GM18520 (cell line): ENCODE results near the gene ITIH4.

Experiments
- ATAC-seq: cut with Tn5 transposase; IDR thresholded peaks from one replicate; pipeline ENCODE4 v1.9.1; 2021; ENCODE audit not compliant: unreplicated experiment

ITIH4 gene

GRCh38 chr3:52834871-52835501 is 4.5 kb upstream of the ITIH4 start, which contains the start of gene MUSTN1:
Gene MUSTN1, minus strand, starts transcription at chr3:52835019. Its CDS starts 71 bp downstream, at chr3:52834948.
- ATAC-seq, result no peak

GRCh38 chr3:52833202-52833601 is 2.7 kb upstream of the ITIH4 start:
- ATAC-seq, result no peak

- no peak for ATAC-seq
Measured at GRCh38 chr3:52831500-52832301, 1.2 kb upstream of the ITIH4 start.

DNA sequence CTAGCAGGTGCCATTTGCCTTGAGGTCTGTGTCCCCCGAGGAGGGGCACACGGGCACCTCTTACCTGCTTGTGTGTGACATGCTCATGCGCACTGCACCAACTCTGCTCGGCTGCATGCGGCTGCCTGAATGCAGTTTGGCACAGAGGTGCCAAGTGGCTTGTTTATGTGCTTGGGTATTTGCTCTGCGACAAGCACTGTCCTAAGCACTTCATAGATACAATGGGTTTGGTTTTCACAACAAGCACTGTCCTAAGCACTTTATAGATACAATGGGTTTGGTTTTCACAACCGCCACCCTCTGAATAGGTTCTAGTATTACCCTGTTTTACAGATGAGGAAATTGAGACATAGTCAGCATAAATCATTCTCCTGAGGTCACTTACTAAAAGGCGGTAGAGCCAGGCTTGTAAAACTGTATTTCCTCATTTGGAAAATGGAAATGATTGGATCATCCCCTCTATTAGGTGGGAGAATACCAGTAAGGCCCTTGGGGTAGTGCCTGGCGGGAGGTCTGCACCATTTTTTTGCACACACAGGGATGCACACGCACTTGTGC is 487 bp downstream of the ITIH4 start:
- no peak for ATAC-seq

DNA sequence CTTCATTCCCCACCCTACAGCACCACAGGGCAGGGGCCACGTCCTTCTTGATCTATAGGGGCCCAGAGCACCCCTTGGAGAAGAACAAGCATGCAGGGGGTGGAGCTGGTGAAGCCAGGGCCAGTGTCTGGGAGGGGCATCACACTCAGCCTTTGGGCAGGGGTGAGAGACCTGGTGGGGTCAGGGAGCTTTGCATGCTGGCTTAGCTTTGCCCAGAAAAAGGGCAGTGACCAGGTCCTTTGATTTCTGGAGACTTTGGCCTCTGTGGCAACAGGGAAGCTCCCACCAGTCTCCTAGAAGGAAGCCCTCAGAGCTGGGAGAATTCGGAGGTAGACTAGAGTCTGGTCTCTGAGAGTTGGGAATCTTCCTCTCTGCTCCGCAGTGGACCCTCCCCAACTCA is 990 bp downstream of the ITIH4 start:
- ATAC-seq, result no peak

GRCh38 chr3:52827866-52828376 is 2.6 kb downstream of the ITIH4 start:
- no peak for ATAC-seq

GRCh38 chr3:52827441-52827840 is 3.0 kb downstream of the ITIH4 start:
- no peak for ATAC-seq

- no peak for ATAC-seq
Measured at GRCh38 chr3:52824037-52824436, 6.4 kb downstream of the ITIH4 start.

GRCh38 chr3:52822363-52822762 is 8.1 kb downstream of the ITIH4 start:
- no peak for ATAC-seq

DNA sequence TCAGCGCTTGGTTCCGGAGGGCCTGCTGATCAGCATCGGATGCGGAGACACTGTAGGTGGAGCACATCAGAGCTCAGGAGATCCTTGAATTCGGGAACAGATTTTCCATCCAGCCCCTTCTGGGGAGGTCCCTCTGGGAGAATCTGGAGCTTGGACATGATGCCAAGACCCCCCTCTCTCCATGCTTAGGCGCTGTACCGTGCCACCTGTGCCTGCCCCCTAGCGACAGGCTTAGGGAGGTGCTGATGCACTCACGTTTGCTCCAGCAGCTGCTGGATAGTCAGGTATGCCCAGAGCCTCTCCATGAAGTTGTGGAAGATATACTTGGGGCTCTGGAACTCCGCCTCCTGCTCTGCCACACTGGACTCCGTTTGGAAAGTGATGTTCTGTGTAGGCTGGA is 9.7 kb downstream of the ITIH4 start:
- no peak for ATAC-seq

DNA sequence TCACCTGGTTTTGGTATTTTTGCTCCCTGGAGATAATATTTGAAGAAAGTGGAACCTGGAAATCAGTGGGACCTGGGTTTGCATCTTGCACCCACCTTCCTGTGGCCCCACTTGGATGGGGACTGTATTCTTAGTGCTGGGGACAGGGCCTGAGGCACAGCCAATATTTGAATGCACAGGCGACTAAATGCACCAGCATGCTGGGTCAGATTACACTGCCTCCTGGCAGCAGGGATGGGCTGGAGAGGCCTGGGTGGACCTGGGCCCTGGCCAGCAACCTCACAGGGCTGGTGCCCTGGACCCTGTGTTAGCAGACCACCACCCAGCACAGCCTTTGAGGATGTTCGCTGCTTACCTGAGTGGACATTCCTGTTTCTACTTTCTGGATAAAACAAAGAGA is 10.5 kb downstream of the ITIH4 start:
- ATAC-seq, result no peak

DNA sequence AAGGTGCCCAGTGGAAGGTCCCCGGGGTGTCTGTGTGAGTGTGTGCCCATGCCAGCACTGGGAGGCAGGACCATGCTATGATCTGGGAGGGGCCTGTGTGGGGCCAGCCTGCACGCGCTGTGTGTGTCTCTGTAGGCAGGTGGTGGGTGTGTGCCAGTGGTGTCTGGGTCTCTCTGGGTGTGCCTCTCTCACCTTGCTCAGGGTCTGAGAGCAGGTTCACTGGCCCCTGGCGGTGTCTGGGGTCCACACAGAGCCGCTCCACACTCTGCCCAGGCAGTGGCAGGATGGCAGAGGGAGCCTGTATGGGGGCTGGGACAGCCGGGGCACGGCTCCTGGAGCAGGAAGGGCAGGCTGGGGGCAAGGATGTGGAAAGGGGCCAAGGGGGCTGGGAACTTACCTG is 12.6 kb downstream of the ITIH4 start:
- no peak for ATAC-seq

DNA sequence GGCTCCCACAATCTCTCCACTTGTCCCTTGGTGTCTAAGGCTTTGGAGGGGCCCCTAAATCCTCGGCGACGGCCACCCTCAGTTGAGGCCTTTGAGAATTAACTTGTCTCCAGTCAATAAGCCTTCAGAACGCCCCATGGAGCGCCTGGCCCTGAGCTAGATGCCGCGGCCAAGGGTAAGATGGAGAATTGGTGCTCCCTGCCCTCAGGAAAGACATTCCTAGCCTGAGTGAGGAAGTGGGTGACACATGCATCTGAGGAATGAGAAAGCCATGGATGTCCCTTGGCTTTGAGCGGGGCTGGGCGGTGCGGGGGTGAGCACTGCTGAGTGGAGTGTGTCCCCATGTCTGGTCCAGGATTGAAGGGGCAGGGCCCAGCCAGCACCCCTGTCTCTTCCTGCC is 13.3 kb downstream of the ITIH4 start:
- no peak for ATAC-seq

DNA sequence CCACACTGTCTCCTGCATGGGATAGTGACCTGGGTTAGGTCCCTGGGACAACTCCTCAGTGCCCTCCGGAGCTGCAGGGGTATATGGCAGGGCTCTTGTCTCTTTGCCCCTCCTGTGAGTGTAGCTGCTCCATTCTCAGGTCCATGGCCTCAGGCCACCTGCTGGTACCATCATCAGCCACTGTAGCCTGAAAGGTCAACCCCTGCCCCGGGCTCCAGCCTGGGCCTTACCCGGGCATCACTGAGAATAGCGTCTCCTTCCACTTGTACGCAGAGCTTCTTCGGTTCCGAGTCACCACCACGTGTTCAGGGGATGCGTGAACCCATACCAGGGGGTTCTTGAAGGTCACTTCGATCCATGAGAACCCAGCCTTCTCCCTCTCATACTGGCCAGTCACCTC is 13.8 kb downstream of the ITIH4 start:
- ATAC-seq, result no peak

GRCh38 chr3:52816199-52816598 is 14.3 kb downstream of the ITIH4 start:
- ATAC-seq, result no peak

GRCh38 chr3:52813810-52814209 is 16.7 kb downstream of the ITIH4 start:
- ATAC-seq, result no peak

DNA sequence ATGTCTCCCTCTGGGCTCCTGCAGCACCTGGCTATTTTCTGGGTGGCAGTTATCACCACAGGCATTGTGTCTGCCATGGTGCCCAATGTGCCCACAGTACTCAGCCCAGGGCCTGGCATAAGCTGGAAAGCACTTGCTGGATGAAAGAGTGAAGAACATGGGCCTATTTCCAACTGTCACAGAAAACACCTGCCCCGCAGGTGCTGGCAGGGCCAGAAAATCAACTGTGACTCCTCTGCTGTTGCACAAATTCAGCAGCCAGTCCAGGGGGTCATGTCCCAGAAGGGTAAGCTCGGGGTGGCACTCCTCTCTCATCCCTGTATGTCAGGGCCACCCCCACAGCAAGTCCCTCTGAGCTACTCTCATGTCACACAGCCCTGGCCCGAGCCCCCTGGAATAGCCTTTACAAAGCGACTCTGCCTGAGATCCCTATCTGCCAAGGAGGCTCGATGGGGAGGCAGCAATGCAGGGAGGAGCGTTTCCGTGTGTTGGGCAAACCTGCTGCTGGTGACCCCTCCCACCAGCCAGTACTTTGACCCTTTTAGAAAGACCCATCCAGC is 18.9 kb downstream of the ITIH4 start:
- ATAC-seq, result no peak

GRCh38 chr3:52810923-52811322 is 19.5 kb downstream of the ITIH4 start:
- ATAC-seq, result no peak

GRCh38 chr3:52809662-52810377 is 20.7 kb downstream of the ITIH4 start:
- no peak for ATAC-seq

GRCh38 chr3:52809149-52809548 is 21.3 kb downstream of the ITIH4 start:
- ATAC-seq, result no peak
